DOHH2 (cell line): ENCODE results near the gene NKX1-2.

Source experiments
- H3F3A ChIP-seq: fragments of 200-600 bp; sonication (generic), shearing (Covaris generic); 2 replicates; pipeline ENCODE4 v1.6.0; 2016; ENCODE audit warnings: antibody characterized with exemption, mild to moderate bottlenecking; ENCODE audit not compliant: control insufficient read depth, insufficient read depth
- H3K27ac ChIP-seq: fragments of 200-600 bp; sonication (generic); 2 replicates; pipeline ENCODE4 v1.5.1; 2014; ENCODE audit warnings: low read depth, mild to moderate bottlenecking, low read length, moderate library complexity
- H3K27me3 ChIP-seq: fragments of 200-600 bp; sonication (generic); 2 replicates; pipeline ENCODE4 v1.6.1; 2014; ENCODE audit warnings: mild to moderate bottlenecking, low read length, mixed read lengths; ENCODE audit not compliant: control insufficient read depth
- H3K36me3 ChIP-seq: fragments of 200-600 bp; sonication (generic); 2 replicates; pipeline ENCODE4 v1.6.1; 2014; ENCODE audit warnings: mild to moderate bottlenecking, low read length, moderate library complexity, mixed read lengths; ENCODE audit not compliant: control insufficient read depth
- H3K4me1 ChIP-seq: fragments of 200-600 bp; sonication (generic); 2 replicates; pipeline ENCODE4 v1.6.1; 2014; ENCODE audit warnings: mild to moderate bottlenecking, low read length, mixed read lengths; ENCODE audit not compliant: control insufficient read depth
- H3K4me2 ChIP-seq: fragments of 200-600 bp; sonication (generic); 2 replicates; pipeline ENCODE4 v1.6.0; 2014; ENCODE audit warnings: mild to moderate bottlenecking, low read length, moderate library complexity
- H3K4me3 ChIP-seq: fragments of 200-600 bp; sonication (generic); 2 replicates; pipeline ENCODE4 v1.5.1; 2014; ENCODE audit warnings: mild to moderate bottlenecking, low read length, mixed read lengths
- H3K79me2 ChIP-seq: fragments of 200-600 bp; sonication (generic); 2 replicates; pipeline ENCODE4 v1.6.1; 2014; ENCODE audit warnings: mild to moderate bottlenecking, low read length, mixed read lengths; ENCODE audit not compliant: control insufficient read depth
- H3K9me2 ChIP-seq: fragments of 200-600 bp; sonication (generic); replicated peaks from 2 replicates; pipeline ENCODE4 v1.6.1; 2014; ENCODE audit warnings: mild to moderate bottlenecking, low read length, mixed read lengths; ENCODE audit not compliant: control insufficient read depth
- H3K9me3 ChIP-seq: fragments of 200-600 bp; sonication (generic); 2 replicates; pipeline ENCODE4 v1.6.1; 2014; ENCODE audit warnings: antibody characterized with exemption, low read length, mixed read lengths; ENCODE audit not compliant: control insufficient read depth, insufficient read depth
- H4K20me1 ChIP-seq: fragments of 200-600 bp; sonication (generic); 2 replicates; pipeline ENCODE4 v1.6.0; 2014; ENCODE audit warnings: low read depth, mild to moderate bottlenecking, antibody characterized with exemption, low read length, moderate library complexity; ENCODE audit not compliant: control insufficient read depth, insufficient read depth
- EZH2phosphoT487 ChIP-seq: fragments of 200-600 bp; sonication (generic); IDR thresholded peaks from 2 replicates; pipeline ENCODE4 v1.6.1; 2017; ENCODE audit warnings: borderline replicate concordance, mild to moderate bottlenecking, antibody characterized with exemption, low read length, moderate library complexity, mixed read lengths
- TF ChIP-seq, protein P1 (sequence below): fragments of 200-600 bp; sonication (generic); IDR thresholded peaks from one replicate; pipeline ENCODE4 v1.5.1; 2014; ENCODE audit warnings: antibody characterized with exemption, mild to moderate bottlenecking, low read depth, low read length; ENCODE audit not compliant: poor library complexity, severe bottlenecking

NKX1-2 gene

DNA sequence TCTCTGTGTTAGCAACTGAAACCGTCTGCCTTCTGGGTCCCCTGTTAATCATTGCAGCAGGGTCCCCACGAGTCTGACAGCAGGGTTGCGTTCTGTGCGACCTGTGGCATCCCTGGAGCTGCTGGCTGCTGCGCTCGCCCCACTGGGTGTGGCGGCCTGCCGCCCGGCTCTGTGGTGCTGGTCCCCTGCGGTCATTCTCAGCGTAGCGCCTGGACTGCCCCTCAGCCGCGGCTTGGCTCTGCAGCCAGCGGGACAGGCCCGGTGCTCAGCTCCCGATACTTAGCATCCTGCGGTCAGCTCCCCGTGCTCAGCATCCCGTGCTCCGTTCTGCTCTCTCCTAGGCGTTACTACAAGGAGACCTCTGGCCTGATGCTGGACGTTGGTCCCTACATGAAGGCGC is 46.8 kb upstream of the NKX1-2 start:
- no peaks in the 10 kb centered on the region for H3K36me3 ChIP-seq
- no peaks in the 10 kb centered on the region for H3K9me2 ChIP-seq
- H3F3A ChIP-seq = no peaks in the 10 kb centered on the region
- no peaks in the 10 kb centered on the region for H4K20me1 ChIP-seq
- H3K9me3 ChIP-seq = peaks cover 3% of the 10 kb centered on the region; the same call in 1 of the 2 replicates
- H3K4me2 ChIP-seq = no peak overlapping the region
- no peak overlapping the region for H3K27ac ChIP-seq
- TF ChIP-seq, protein P1, sequence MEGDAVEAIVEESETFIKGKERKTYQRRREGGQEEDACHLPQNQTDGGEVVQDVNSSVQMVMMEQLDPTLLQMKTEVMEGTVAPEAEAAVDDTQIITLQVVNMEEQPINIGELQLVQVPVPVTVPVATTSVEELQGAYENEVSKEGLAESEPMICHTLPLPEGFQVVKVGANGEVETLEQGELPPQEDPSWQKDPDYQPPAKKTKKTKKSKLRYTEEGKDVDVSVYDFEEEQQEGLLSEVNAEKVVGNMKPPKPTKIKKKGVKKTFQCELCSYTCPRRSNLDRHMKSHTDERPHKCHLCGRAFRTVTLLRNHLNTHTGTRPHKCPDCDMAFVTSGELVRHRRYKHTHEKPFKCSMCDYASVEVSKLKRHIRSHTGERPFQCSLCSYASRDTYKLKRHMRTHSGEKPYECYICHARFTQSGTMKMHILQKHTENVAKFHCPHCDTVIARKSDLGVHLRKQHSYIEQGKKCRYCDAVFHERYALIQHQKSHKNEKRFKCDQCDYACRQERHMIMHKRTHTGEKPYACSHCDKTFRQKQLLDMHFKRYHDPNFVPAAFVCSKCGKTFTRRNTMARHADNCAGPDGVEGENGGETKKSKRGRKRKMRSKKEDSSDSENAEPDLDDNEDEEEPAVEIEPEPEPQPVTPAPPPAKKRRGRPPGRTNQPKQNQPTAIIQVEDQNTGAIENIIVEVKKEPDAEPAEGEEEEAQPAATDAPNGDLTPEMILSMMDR = no peak
- TF ChIP-seq EZH2phosphoT487 = no peak
- peaks cover 3% of the 10 kb centered on the region; the same call in 1 of the 2 replicates for H3K4me1 ChIP-seq
- no peak overlapping the region for H3K4me3 ChIP-seq
- H3K79me2 ChIP-seq = no peaks in the 10 kb centered on the region
- 0 out of 2 replicates have a peak, but pooled peaks cover 2% of the 10 kb centered on the region for H3K27me3 ChIP-seq

DNA sequence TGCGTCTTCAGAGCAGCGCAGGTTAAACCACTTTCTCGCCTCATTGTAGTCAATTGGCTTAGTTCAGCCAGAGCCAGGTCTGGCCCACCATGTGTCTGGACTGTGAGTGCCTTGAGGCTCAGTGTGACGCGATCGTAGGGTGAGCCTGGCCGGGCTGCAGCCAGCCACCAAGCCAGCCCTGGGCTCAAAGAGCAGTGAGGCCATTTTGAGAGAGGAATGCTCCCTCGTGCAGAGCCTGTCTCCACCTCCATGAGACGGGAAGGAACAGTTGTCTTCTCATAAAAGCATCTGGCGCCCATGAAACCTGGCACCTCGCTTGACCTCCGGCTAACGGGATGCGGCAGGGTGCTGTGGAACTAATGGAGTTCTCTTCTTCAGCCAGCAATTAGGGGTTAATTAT is 46.3 kb upstream of the NKX1-2 start:
- H3K9me3 ChIP-seq = peaks cover 3% of the 10 kb centered on the region; the same call in 1 of the 2 replicates

DNA sequence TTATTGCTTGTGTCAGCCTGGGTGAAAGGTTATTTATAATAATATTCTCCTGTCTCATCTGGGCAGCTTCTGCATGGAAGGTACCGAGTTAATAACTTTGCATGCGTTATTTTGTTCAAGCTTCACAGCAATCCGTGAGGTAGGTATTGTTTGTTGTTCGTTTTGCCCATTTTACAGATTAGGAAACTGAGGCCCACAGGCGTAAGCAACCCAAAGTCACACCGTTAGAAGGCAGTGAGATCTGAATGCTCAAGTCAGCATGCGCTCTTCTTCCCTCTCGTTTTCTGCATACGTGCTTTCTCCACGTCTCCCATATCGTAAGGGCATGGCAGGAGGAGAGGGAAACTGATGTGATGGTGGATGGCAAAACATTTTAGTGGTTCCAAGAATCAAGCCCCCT is 45.9 kb upstream of the NKX1-2 start:
- H3K9me3 ChIP-seq = peaks cover under 1% of the 10 kb centered on the region; the same call in 1 of the 2 replicates
- no peaks in the 10 kb centered on the region for H3K9me2 ChIP-seq
- no peak for TF ChIP-seq EZH2phosphoT487
- TF ChIP-seq, protein P1 = no peak
- no peaks in the 10 kb centered on the region for H3K79me2 ChIP-seq
- H3K36me3 ChIP-seq = no peaks in the 10 kb centered on the region
- H3K4me3 ChIP-seq = no peak overlapping the region
- no peaks in the 10 kb centered on the region for H3F3A ChIP-seq
- H3K27ac ChIP-seq = no peak overlapping the region
- no peaks in the 10 kb centered on the region for H4K20me1 ChIP-seq
- no peak overlapping the region for H3K4me2 ChIP-seq
- H3K27me3 ChIP-seq = 0 out of 2 replicates have a peak, but pooled peaks cover 2% of the 10 kb centered on the region
- peaks cover 3% of the 10 kb centered on the region; the same call in 1 of the 2 replicates for H3K4me1 ChIP-seq

More for the DNA sequence above, 46.3 kb upstream of the NKX1-2 start:
- Histone ChIP-seq H3K27ac (no peak overlapping the region), H3K27me3 (0 out of 2 replicates have a peak, but pooled peaks cover 2% of the 10 kb centered on the region), H3K36me3 (no peaks in the 10 kb centered on the region), H3F3A (no peaks in the 10 kb centered on the region), H3K9me2 (no peaks in the 10 kb centered on the region), H4K20me1 (no peaks in the 10 kb centered on the region), H3K4me1 (peaks cover 3% of the 10 kb centered on the region; the same call in 1 of the 2 replicates), H3K4me3 (no peak overlapping the region), H3K4me2 (no peak overlapping the region), H3K79me2 (no peaks in the 10 kb centered on the region)
- TF ChIP-seq, protein P1 = no peak
- TF ChIP-seq EZH2phosphoT487 = no peak
